K562 (cell line): Measurements from ENCODE around the gene DIPK2A. TPM values are rescaled to one million over a fixed set of nuclear protein-coding genes. Genes with fewer than 3 reads are reported as not detected.
A peak's percentile ranks its signal among the peaks of the same experiment; 100 is the strongest.

Experiments
- E2F4 ChIP-seq: sonication (generic); formaldehyde crosslinking; IDR thresholded peaks from 2 replicates; pipeline ENCODE4 v1.8.0; 2022; ENCODE audit warnings: mild to moderate bottlenecking, low read depth, missing genetic modification reagents
- FIP1L1 ChIP-seq: fragments of 200-400 bp; formaldehyde crosslinking; IDR thresholded peaks from 2 replicates; pipeline ENCODE4 v1.6.1; 2018; ENCODE audit warnings: mild to moderate bottlenecking, low read depth, low read length; ENCODE audit not compliant: poor library complexity, severe bottlenecking
- HOXB6 ChIP-seq: fragments of 250-450 bp; sonication (Bioruptor Pico); IDR thresholded peaks from 2 replicates; pipeline ENCODE4 v1.5.1; 2022; ENCODE audit warnings: mild to moderate bottlenecking, borderline replicate concordance
- JUND ChIP-seq, 2 experiments: IDR thresholded peaks; 2 replicates in 1 of 2; 3 replicates in 1 of 2; pipeline ENCODE4 v1.6.1; 2011; ENCODE audit warnings: borderline replicate concordance in 2 of 2, low read depth in 2 of 2, low read length in 2 of 2, improper control_type of control experiment in 1 of 2, missing biosample characterization in 1 of 2, missing genetic modification characterization in 1 of 2, missing genetic modification reagents in 1 of 2
- NBN ChIP-seq: fragments of 450-650 bp; IDR thresholded peaks from 2 replicates; pipeline ENCODE4 v1.6.1; 2016; ENCODE audit warnings: low read depth, mild to moderate bottlenecking
- PHTF2 ChIP-seq: fragments of 250-450 bp; sonication (Bioruptor Pico); IDR thresholded peaks from 2 replicates; pipeline ENCODE4 v1.5.0; 2021; ENCODE audit warnings: mild to moderate bottlenecking
- REST ChIP-seq, 2 experiments: fragments of 450-650 bp; formaldehyde crosslinking in 1 of 2; IDR thresholded peaks; 2 replicates each; pipeline versions ENCODE4 v1.4.0 to v1.6.1; 2014 to 2020; ENCODE audit warnings: mild to moderate bottlenecking in 2 of 2, borderline replicate concordance in 1 of 2, low read depth in 1 of 2
- SRSF3 ChIP-seq: fragments of 200-400 bp; formaldehyde crosslinking; IDR thresholded peaks from 2 replicates; pipeline ENCODE4 v1.6.1; 2016; ENCODE audit warnings: mild to moderate bottlenecking, low read length, moderate library complexity; ENCODE audit not compliant: insufficient read depth
- ZKSCAN1 ChIP-seq: fragments of 150-350 bp; IDR thresholded peaks from 2 replicates; pipeline ENCODE4 v1.6.1; 2016; ENCODE audit warnings: low read depth, low read length
- ZNF165 ChIP-seq: fragments of 250-450 bp; sonication (Bioruptor Pico); IDR thresholded peaks from 2 replicates; pipeline ENCODE4 v1.4.0; 2020; ENCODE audit warnings: borderline replicate concordance
- ZNF444 ChIP-seq: fragments of 250-450 bp; sonication (Bioruptor Pico); IDR thresholded peaks from 2 replicates; pipeline ENCODE4 v1.4.0; 2020; ENCODE audit warnings: mild to moderate bottlenecking, moderate library complexity
- ZNF445 ChIP-seq: fragments of 250-450 bp; sonication (Bioruptor Pico); IDR thresholded peaks from 2 replicates; pipeline ENCODE4 v1.4.0; 2020; ENCODE audit warnings: low read depth, mild to moderate bottlenecking, moderate library complexity
- ZNF707 ChIP-seq: fragments of 250-450 bp; sonication (Bioruptor Pico); conservative IDR thresholded peaks from 2 replicates; pipeline ENCODE4 v1.8.0; 2022; ENCODE audit warnings: inconsistent platforms, mild to moderate bottlenecking, moderate library complexity
- polyA plus RNA-seq, 8 experiments: library from polyadenylated mRNA; depleted of rRNA in 4 of 8; stranded (reverse) in 5 of 8; unstranded in 3 of 8; fragments of >200 nt; fragmentation: Nextera tagmentation in 2 of 8; fragmentation: Illumina TruSeq in 1 of 8; extraction: Ambion mirVana in 2 of 8; extraction: Trizol in 1 of 8; gene quantifications; 2 replicates each; pipeline versions ENCODE4 v1.2.1 to v1.2.3, GENCODE V29; 2011 to 2014; ENCODE audit warnings: inconsistent platforms in 1 of 8, missing spikeins in 1 of 8
- total RNA-seq, 7 experiments: library from RNA; depleted of rRNA in 6 of 7; stranded (reverse); fragments of >200 nt in 6 of 7; fragmentation: Illumina TruSeq in 2 of 7; extraction: Trizol in 2 of 7; gene quantifications; 2 replicates each; pipeline versions ENCODE4 v1.2.1 to v1.2.3, GENCODE V29; 2011 to 2021; ENCODE audit warnings: low replicate concordance in 1 of 7
- TF ChIP-seq, protein P1 (sequence below), 2 experiments: IDR thresholded peaks; 2 replicates each; pipeline ENCODE4 v1.6.1; 2012; ENCODE audit warnings: improper control_type of control experiment in 2 of 2, low read depth in 2 of 2, low read length in 2 of 2, borderline replicate concordance in 1 of 2

DIPK2A gene
- total and polyA plus RNA-seq, 9 of the 15 experiments (the other 6 are each of a cell fraction or from before 2014, with no cell fraction given), result 3.3 to 15.7 (median 7.8) TPM

DNA sequence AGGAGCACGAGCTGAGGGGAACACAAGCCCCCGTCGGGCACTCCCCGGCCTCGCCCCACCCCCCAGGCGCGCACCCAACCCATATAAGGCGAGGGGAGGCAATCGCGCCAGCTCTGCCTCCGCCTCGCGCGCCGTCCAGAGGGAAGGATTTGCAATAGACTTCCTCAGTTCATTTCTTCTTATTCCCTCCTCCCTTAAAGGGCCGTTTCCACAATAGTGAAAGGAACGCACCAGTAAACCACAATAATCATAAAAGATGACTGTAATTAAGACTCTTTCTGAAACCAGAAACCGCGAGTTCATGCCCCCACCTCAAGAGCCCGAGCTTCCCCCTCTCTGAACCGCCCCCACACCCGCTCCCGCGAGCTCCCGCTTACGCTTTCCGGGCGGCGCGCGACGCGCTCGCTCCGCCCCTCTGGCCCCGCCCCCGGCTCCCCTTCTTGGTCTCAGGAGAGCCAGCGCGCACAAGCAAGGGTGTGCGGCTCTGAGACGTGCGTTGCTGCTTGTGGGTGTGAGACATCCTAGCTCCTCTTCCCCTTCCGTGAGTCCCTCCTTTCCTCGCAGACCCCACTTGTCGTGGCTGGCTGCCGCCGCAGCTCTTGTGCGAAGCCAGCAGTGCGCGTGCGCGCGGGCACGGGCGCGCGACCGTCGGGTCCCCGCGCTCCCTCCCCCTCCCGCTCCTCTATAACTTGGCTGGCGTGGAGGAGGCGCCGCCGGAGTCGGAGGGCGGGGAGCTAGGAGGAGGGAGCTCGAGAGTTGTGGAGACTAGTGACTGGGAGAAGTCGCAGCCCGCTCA, at the start of gene DIPK2A (continued):
- TF ChIP-seq JUND (IDR thresholded peaks at IDR 0.05; ENCODE audit: borderline replicate concordance, low read depth, low read length), result no peak; the same call in 1 of the 2 replicates
- no peak for TF ChIP-seq JUND (tag; IDR thresholded peaks at IDR 0.05; ENCODE audit: borderline replicate concordance, low read depth, low read length)
- TF ChIP-seq SRSF3, result no peak
- no peak for TF ChIP-seq HOXB6 (CRISPR knock-in tag)
- TF ChIP-seq ZNF445 (CRISPR knock-in tag), result no peak
- no peak for TF ChIP-seq ZNF707 (CRISPR knock-in tag)
- no peak for TF ChIP-seq REST (IDR thresholded peaks at IDR 0.05; ENCODE audit: borderline replicate concordance)
- peak; percentile 60; the same call in 1 of the 2 replicates for TF ChIP-seq REST (CRISPR knock-in tag; IDR thresholded peaks at IDR 0.05; ENCODE audit: low read depth)
- TF ChIP-seq ZNF444, result no peak
- TF ChIP-seq PHTF2 (CRISPR knock-in tag), result no peak
- TF ChIP-seq ZNF165 (CRISPR knock-in tag), result no peak
- TF ChIP-seq, protein P1, sequence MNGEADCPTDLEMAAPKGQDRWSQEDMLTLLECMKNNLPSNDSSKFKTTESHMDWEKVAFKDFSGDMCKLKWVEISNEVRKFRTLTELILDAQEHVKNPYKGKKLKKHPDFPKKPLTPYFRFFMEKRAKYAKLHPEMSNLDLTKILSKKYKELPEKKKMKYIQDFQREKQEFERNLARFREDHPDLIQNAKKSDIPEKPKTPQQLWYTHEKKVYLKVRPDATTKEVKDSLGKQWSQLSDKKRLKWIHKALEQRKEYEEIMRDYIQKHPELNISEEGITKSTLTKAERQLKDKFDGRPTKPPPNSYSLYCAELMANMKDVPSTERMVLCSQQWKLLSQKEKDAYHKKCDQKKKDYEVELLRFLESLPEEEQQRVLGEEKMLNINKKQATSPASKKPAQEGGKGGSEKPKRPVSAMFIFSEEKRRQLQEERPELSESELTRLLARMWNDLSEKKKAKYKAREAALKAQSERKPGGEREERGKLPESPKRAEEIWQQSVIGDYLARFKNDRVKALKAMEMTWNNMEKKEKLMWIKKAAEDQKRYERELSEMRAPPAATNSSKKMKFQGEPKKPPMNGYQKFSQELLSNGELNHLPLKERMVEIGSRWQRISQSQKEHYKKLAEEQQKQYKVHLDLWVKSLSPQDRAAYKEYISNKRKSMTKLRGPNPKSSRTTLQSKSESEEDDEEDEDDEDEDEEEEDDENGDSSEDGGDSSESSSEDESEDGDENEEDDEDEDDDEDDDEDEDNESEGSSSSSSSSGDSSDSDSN (IDR thresholded peaks at IDR 0.05; ENCODE audit: borderline replicate concordance in 1 of 2, low read depth in 2 of 2, low read length in 2 of 2), result peak in 1 of 2 experiments; percentile 76; a peak in 1 of 4 replicates
- TF ChIP-seq NBN, result peak; percentile 85
- peak; percentile 55 for TF ChIP-seq FIP1L1
- no peak for TF ChIP-seq ZKSCAN1
- TF ChIP-seq E2F4 (CRISPR knock-in tag), result no peak
